ENCODE measurements around the gene MRPL50.

GRCh38 chr9:101372327-101373118 lies 25.9 kb downstream of the MRPL50 start:
- TF ChIP-seq, protein P1, sequence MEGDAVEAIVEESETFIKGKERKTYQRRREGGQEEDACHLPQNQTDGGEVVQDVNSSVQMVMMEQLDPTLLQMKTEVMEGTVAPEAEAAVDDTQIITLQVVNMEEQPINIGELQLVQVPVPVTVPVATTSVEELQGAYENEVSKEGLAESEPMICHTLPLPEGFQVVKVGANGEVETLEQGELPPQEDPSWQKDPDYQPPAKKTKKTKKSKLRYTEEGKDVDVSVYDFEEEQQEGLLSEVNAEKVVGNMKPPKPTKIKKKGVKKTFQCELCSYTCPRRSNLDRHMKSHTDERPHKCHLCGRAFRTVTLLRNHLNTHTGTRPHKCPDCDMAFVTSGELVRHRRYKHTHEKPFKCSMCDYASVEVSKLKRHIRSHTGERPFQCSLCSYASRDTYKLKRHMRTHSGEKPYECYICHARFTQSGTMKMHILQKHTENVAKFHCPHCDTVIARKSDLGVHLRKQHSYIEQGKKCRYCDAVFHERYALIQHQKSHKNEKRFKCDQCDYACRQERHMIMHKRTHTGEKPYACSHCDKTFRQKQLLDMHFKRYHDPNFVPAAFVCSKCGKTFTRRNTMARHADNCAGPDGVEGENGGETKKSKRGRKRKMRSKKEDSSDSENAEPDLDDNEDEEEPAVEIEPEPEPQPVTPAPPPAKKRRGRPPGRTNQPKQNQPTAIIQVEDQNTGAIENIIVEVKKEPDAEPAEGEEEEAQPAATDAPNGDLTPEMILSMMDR (IDR thresholded peaks at IDR 0.05): no peak
- no peak for TF ChIP-seq POLR2A (IDR thresholded peaks at IDR 0.05)
- TF ChIP-seq POLR2AphosphoS5 (IDR thresholded peaks at IDR 0.05): no peak
- no peak for TF ChIP-seq EP300 (IDR thresholded peaks at IDR 0.05; ENCODE audit: low read depth)

Measured in transverse colon (tissue), 4 donors.